ENCODE data around the gene IFIT2. TPM values are rescaled to one million over a fixed set of nuclear protein-coding genes. Genes with fewer than 3 reads are reported as not detected.

Gene IFIT2
- total RNA-seq, 1 experiment from 2014 or later = 1.0 TPM

GRCh38 chr10:89301232-89301631 lies 614 bp upstream of the IFIT2 start:
- no peak for TF ChIP-seq CEBPB (IDR thresholded peaks at IDR 0.05; ENCODE audit: low read depth)
- no peak for TF ChIP-seq SIN3A (IDR thresholded peaks at IDR 0.05; ENCODE audit: low read depth)
- TF ChIP-seq ZNF274 (IDR thresholded peaks at IDR 0.05; ENCODE audit: low read depth, low read length) = no peak
- no peak for TF ChIP-seq TCF7L2 (IDR thresholded peaks at IDR 0.05; ENCODE audit: borderline replicate concordance, extremely low read depth, insufficient read depth, insufficient read length)
- TF ChIP-seq SP1 (IDR thresholded peaks at IDR 0.05; ENCODE audit: low read depth) = no peak
- Histone ChIP-seq H3K9me3 (ENCODE audit: control insufficient read depth in 1 of 2, insufficient read depth in 1 of 2, low read depth in 1 of 2, low read length in 2 of 2) (no peaks in the 10 kb centered on the region), H3K9me2 (ENCODE audit: insufficient read depth) (no peaks in the 10 kb centered on the region), H3K79me2 (ENCODE audit: insufficient read depth, low read length) (no peaks in the 10 kb centered on the region), H4K20me1 (ENCODE audit: insufficient read depth) (no peaks in the 10 kb centered on the region), H3K27me3 (ENCODE audit: insufficient read depth, low read length) (no peaks in the 10 kb centered on the region), H3K4me2 (ENCODE audit: low read length) (peak overlapping the region; percentile 88), H3K9ac (ENCODE audit: low read length) (peak overlapping the region; percentile 56), H3K36me3 (ENCODE audit: control insufficient read depth in 1 of 2, insufficient read depth in 2 of 2, low read length in 2 of 2) (no peaks in the 10 kb centered on the region), H3K4me3 (replicated peaks in 1 of 2; ENCODE audit: low read depth in 1 of 2, low read length in 2 of 2) (peak overlapping the region; percentile 47 to 58), H3K4me1 (ENCODE audit: control insufficient read depth in 1 of 2, insufficient read depth in 2 of 2, low read length in 2 of 2) (peaks cover 0 to 17% of the 10 kb centered on the region in 2 experiments; a peak in 2 of 4 replicates), H2AFZ (ENCODE audit: low read depth, low read length, poor library complexity, severe bottlenecking) (peak overlapping the region; percentile 92), H3K27ac (ENCODE audit: low read depth, low read length) (no peak overlapping the region)
- ChIA-PET CTCF (no interaction called here), RAD21 (ENCODE audit: low non-redundant PET in 1 of 2, low total read pairs in 2 of 2, uncharacterized antibody in 2 of 2, unreplicated experiment in 2 of 2) (interaction anchor here in 1 of 2 experiments (0.6 kb wide), 1 partner anchor 68 kb away, joined by 3 read pairs; no protein-coding TSS in a partner anchor), POLR2A (no interaction called here)
- intact Hi-C loops (cut with micrococcal nuclease) = no loop called here
- peak; percentile 50 for ATAC-seq
- DNase-seq (ENCODE audit: low read depth, low spot score) = no peak
- no TSS peak for BruUV-seq (replicated peaks)

GRCh38 chr10:89302625-89303024 lies 779 bp downstream of the IFIT2 start:
- intact Hi-C loops (cut with micrococcal nuclease) = loop anchor here (2.0 kb wide), 1 partner anchor 20 kb away; no protein-coding TSS in a partner anchor
- Histone ChIP-seq H4K20me1 (ENCODE audit: insufficient read depth) (no peaks in the 10 kb centered on the region), H3K4me1 (ENCODE audit: control insufficient read depth in 1 of 2, insufficient read depth in 2 of 2, low read length in 2 of 2) (peaks cover 0 to 17% of the 10 kb centered on the region in 2 experiments; a peak in 2 of 4 replicates), H3K4me3 (replicated peaks in 1 of 2; ENCODE audit: low read depth in 1 of 2, low read length in 2 of 2) (0 out of 4 replicates have a peak overlapping the region, but pooled peaks of 1 of the 2 experiments have one; percentile 58), H3K9me2 (ENCODE audit: insufficient read depth) (no peaks in the 10 kb centered on the region), H3K9ac (ENCODE audit: low read length) (peak overlapping the region; percentile 56), H3K27ac (ENCODE audit: low read depth, low read length) (no peak overlapping the region), H3K79me2 (ENCODE audit: insufficient read depth, low read length) (no peaks in the 10 kb centered on the region), H3K9me3 (ENCODE audit: control insufficient read depth in 1 of 2, insufficient read depth in 1 of 2, low read depth in 1 of 2, low read length in 2 of 2) (no peaks in the 10 kb centered on the region), H3K27me3 (ENCODE audit: insufficient read depth, low read length) (no peaks in the 10 kb centered on the region), H3K4me2 (ENCODE audit: low read length) (peak overlapping the region; percentile 88), H2AFZ (ENCODE audit: low read depth, low read length, poor library complexity, severe bottlenecking) (peak overlapping the region; percentile 92), H3K36me3 (ENCODE audit: control insufficient read depth in 1 of 2, insufficient read depth in 2 of 2, low read length in 2 of 2) (no peaks in the 10 kb centered on the region)
- DNase-seq (ENCODE audit: low read depth, low spot score) = no peak
- no TSS peak for BruUV-seq (replicated peaks)
- POLR2A ChIA-PET = no interaction called here
- no peak for ATAC-seq
- CTCF ChIA-PET = no interaction called here
- RAD21 ChIA-PET (ENCODE audit: low non-redundant PET in 1 of 2, low total read pairs in 2 of 2, uncharacterized antibody in 2 of 2, unreplicated experiment in 2 of 2) = no interaction called here
- TF ChIP-seq ZNF274 (IDR thresholded peaks at IDR 0.05; ENCODE audit: low read depth, low read length) (no peak), RAD21 (IDR thresholded peaks at IDR 0.05; ENCODE audit: low read depth) (no peak), FOSL1 (IDR thresholded peaks at IDR 0.05; ENCODE audit: low read depth) (no peak), EZH2phosphoT487 (IDR thresholded peaks at IDR 0.05; ENCODE audit: borderline replicate concordance) (no peak), ATF3 (IDR thresholded peaks at IDR 0.05) (no peak), ELF1 (IDR thresholded peaks at IDR 0.05; ENCODE audit: borderline replicate concordance, low read depth) (no peak), EZH2 (IDR thresholded peaks at IDR 0.05) (no peak), CBX3 (IDR thresholded peaks at IDR 0.05; ENCODE audit: low read depth) (no peak), REST (IDR thresholded peaks at IDR 0.05; ENCODE audit: low read depth) (no peak), MAX (IDR thresholded peaks at IDR 0.05) (no peak), TCF7L2 (IDR thresholded peaks at IDR 0.05; ENCODE audit: borderline replicate concordance, extremely low read depth, insufficient read depth, insufficient read length) (no peak), POLR2AphosphoS5 (IDR thresholded peaks at IDR 0.05; ENCODE audit: low read depth, low read length) (no peak), POLR2A (IDR thresholded peaks at IDR 0.05; ENCODE audit: borderline replicate concordance, extremely low read depth, insufficient read depth, insufficient read length) (no peak), SRF (IDR thresholded peaks at IDR 0.05; ENCODE audit: low read depth) (no peak), JUND (IDR thresholded peaks at IDR 0.05) (no peak)

Measured in HCT116 (cell line).